ENCODE data around the gene EZR. TPM values are rescaled to one million over a fixed set of nuclear protein-coding genes. Genes with fewer than 3 reads are reported as not detected.

The EZR gene
- total and polyA plus RNA-seq, 9 of the 15 experiments (the other 6 are each of a cell fraction or from before 2014, with no cell fraction given) = 36.5 to 162 (median 104) TPM

DNA sequence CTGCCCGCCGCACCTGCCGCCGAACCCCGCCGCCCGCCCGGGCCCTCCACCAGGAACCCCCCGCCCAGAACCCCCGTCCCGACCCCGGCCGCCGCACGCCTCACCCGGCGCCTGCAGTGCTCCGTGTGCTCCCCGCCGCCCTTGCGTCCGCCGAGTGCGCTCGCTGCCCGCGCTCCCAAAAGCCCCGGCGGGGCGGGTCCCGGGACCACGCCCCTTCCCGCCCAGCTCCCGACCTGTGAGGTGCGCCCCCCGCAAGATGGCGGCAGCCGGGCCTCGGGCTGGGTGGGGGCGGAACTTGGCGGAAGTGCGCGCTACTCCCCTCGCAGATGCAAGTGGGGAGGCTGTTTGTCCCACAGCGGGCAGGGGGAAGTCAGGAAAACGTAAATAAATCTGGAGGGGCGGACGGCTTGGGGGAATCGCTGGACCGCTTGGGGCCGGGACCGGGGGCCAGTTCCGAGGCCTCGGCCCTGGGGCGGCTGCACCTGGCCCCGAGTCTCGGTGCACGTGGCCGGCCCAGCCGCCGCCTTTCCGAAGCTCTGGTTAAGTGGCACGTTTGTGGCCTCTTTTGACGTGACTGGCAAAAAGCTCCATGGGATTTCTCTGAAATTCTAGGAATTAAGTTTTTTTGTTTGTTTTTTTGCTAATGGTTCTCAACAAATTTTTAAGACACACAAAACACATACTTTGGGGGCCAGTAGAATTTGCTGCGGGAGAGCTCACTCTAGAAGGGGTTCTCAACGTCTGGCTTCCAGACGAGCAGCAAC is at the start of gene EZR (continued):
- TF ChIP-seq PRDM10 (IDR thresholded peaks at IDR 0.05; ENCODE audit: partially characterized antibody) = no peak
- peak; percentile 59 for TF ChIP-seq CHD1 (IDR thresholded peaks at IDR 0.05; ENCODE audit: low read length)
- TF ChIP-seq PHF20 (IDR thresholded peaks at IDR 0.05; ENCODE audit: partially characterized antibody) = peak; percentile 91
- peak; percentile 53 to 54; a peak in 2 of 4 replicates for TF ChIP-seq TEAD1 (CRISPR knock-in tag; IDR thresholded peaks at IDR 0.05)
- peak; percentile 82 for TF ChIP-seq NUFIP1 (IDR thresholded peaks at IDR 0.05; ENCODE audit: partially characterized antibody)
- peak; percentile 96 for TF ChIP-seq ZBTB9 (CRISPR knock-in tag; IDR thresholded peaks at IDR 0.05)
- no peak for TF ChIP-seq SNAPC5 (CRISPR knock-in tag; IDR thresholded peaks at IDR 0.05)
- TF ChIP-seq, protein P1, sequence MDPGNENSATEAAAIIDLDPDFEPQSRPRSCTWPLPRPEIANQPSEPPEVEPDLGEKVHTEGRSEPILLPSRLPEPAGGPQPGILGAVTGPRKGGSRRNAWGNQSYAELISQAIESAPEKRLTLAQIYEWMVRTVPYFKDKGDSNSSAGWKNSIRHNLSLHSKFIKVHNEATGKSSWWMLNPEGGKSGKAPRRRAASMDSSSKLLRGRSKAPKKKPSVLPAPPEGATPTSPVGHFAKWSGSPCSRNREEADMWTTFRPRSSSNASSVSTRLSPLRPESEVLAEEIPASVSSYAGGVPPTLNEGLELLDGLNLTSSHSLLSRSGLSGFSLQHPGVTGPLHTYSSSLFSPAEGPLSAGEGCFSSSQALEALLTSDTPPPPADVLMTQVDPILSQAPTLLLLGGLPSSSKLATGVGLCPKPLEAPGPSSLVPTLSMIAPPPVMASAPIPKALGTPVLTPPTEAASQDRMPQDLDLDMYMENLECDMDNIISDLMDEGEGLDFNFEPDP (CRISPR knock-in tag; IDR thresholded peaks at IDR 0.05) = peak; percentile 66; the same call in 1 of the 2 replicates
- peak; percentile 68; the same call in 1 of the 2 replicates for TF ChIP-seq GATAD2B (IDR thresholded peaks at IDR 0.05; ENCODE audit: borderline replicate concordance)
- TF ChIP-seq ZFPM2 (CRISPR knock-in tag; IDR thresholded peaks at IDR 0.05) = no peak
- peak; percentile 94 for TF ChIP-seq ZNF232 (CRISPR knock-in tag; IDR thresholded peaks at IDR 0.05)
